Activated T-helper 17 cell treated with anti-CD3 and anti-CD28 coated beads, Interleukin-2, amount 50 U/mL, for 72 hours (primary cell): Measurements from ENCODE around the gene ATP10D. TPM values are rescaled to one million over a fixed set of nuclear protein-coding genes. Genes with fewer than 3 reads are reported as not detected.

Experiments used
- ATAC-seq: fragments of 150-1000 bp; cut with Tn5 transposase; replicated peaks from 2 replicates; pipeline ENCODE4 v1.10.0; 2021; ENCODE audit warnings: mild to moderate bottlenecking, moderate library complexity
- H3K27ac Mint-ChIP-seq: one replicate; pipeline ENCODE4 v1.8.0; 2022; ENCODE audit warnings: mixed read lengths
- H3K27me3 Mint-ChIP-seq: one replicate; pipeline ENCODE4 v1.8.0; 2022; ENCODE audit warnings: mixed read lengths
- H3K36me3 Mint-ChIP-seq: one replicate; pipeline ENCODE4 v1.8.0; 2022; ENCODE audit warnings: low read depth, mild to moderate bottlenecking, mixed read lengths
- H3K4me1 Mint-ChIP-seq: one replicate; pipeline ENCODE4 v1.8.0; 2022; ENCODE audit warnings: mixed read lengths
- H3K4me3 Mint-ChIP-seq: one replicate; pipeline ENCODE4 v1.8.0; 2022; ENCODE audit warnings: mild to moderate bottlenecking, mixed read lengths
- H3K9me3 Mint-ChIP-seq: one replicate; pipeline ENCODE4 v1.8.0; 2022; ENCODE audit warnings: mixed read lengths
- total RNA-seq, 2 donors: library from RNA; stranded (reverse); gene quantifications; one replicate each; pipeline ENCODE4 v1.2.3, GENCODE V29; 2022

The ATP10D gene
- total RNA-seq, 2 donors from 2014 or later = 5.1 to 8.2 TPM

DNA sequence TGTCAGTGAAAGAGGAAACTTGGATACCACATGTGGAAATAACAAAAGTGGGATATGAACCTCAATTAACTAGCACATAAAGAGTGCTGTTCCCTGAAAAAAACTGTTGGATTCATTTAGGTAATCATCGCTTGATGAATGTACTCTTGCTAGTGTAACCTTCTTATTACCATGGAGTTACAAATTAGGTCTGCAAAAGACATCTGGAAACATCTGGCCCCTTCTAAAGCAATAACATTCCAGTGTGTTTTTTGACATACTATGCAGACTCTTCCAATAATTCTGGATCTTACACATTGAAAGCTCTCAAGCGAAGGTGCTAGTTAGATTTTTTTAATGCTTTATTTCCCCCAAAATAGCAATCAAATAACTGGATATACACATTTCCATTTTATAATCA, 134.6 kb downstream of the ATP10D start:
- Mint-ChIP-seq H3K4me3 (no peak overlapping the region), H3K36me3 (no peaks in the 10 kb centered on the region), H3K4me1 (no peaks in the 10 kb centered on the region), H3K27ac (no peak overlapping the region), H3K9me3 (peaks cover 3% of the 10 kb centered on the region), H3K27me3 (no peaks in the 10 kb centered on the region)
- no peak for ATAC-seq

DNA sequence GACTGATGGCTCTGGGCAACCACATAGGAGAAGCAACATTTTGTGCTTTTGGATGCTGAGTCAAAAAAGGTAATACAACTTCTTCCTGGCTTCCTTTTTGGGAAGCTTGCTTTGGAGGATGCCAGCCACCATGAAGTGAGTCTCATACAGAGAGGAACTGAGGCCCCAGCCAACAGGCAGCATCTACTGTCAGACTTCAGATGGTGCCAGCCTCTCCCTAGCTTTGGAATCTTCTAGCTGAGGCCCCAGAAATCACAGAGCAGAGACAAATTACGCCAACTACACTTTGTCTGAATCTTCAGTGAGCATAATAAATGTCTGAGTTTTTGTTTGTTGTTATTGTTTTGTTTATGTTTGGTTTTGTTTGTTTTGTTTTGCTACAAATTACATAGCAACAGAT, 136.1 kb downstream of the ATP10D start:
- Mint-ChIP-seq H3K27ac (no peak overlapping the region), H3K4me3 (no peak overlapping the region), H3K27me3 (no peaks in the 10 kb centered on the region), H3K4me1 (no peaks in the 10 kb centered on the region), H3K36me3 (no peaks in the 10 kb centered on the region), H3K9me3 (peaks cover 3% of the 10 kb centered on the region)
- ATAC-seq = no peak

DNA sequence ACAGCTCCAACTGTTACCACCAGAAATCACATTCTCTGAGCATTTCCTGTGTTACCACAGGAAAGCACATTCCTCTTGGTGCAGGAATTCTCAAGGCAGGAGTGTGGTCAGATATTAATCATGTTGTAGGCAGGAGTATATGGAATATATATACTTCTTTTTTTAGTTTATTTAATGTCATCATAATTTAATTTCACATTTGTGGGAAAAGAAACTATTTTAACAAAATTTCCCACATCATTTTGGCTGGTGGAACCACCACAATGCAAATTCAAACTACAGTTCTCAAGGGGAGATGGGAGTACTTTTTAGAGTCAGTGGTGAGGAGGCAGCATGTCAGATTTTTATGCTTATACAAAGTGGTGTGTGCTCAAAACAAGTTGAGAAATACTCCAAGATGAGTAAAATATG, 139.0 kb downstream of the ATP10D start:
- ATAC-seq = no peak
- Mint-ChIP-seq H3K27me3 (no peaks in the 10 kb centered on the region), H3K4me3 (no peak overlapping the region), H3K9me3 (peaks cover 3% of the 10 kb centered on the region), H3K4me1 (no peaks in the 10 kb centered on the region), H3K27ac (no peak overlapping the region), H3K36me3 (no peaks in the 10 kb centered on the region)

DNA sequence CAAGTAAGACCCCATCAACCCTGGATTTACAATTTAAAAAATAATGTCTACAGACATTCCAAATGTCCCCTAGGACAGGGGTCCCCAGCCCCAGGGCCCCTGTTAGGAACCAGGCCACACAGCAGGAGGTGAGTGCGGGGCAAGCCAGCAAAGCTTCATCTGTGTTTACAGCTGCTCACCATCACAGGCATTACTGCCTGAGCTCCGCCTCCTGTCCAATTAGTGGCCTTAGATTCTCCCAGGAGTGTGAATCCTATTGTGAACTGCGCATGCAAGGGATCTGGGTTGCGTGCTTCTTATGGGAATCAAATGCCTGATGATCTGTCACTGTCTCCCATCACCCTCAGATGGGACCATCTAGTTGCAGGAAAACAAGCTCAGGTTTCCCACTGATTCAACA, 146.1 kb downstream of the ATP10D start:
- no peak overlapping the region for H3K27ac Mint-ChIP-seq
- no peaks in the 10 kb centered on the region for H3K4me1 Mint-ChIP-seq
- no peaks in the 10 kb centered on the region for H3K9me3 Mint-ChIP-seq
- no peaks in the 10 kb centered on the region for H3K27me3 Mint-ChIP-seq
- ATAC-seq = no peak
- no peak overlapping the region for H3K4me3 Mint-ChIP-seq
- no peaks in the 10 kb centered on the region for H3K36me3 Mint-ChIP-seq

DNA sequence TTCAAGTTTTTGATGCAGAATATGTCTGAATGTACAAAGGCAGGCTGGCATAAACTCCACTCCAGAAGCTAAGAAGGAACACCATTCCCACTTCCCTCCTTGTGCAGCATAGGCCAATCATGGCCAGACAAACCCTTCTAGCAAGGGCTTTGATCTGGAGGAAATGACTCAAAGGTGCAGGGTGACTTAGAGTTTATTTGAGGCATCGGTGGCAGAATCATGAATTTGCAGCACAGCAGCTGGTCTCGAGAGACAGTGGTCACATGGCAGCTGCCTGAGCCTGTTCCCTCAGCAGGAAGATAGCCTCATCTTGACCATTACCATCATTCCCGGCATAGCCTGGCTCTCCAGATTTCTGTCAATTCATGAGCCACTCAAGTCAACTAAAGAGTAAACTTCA, 154.5 kb downstream of the ATP10D start:
- H3K4me3 Mint-ChIP-seq = no peak overlapping the region
- no peak overlapping the region for H3K27ac Mint-ChIP-seq
- ATAC-seq = no peak
- H3K4me1 Mint-ChIP-seq = no peaks in the 10 kb centered on the region
- H3K27me3 Mint-ChIP-seq = peaks cover 16% of the 10 kb centered on the region
- H3K36me3 Mint-ChIP-seq = no peaks in the 10 kb centered on the region
- peaks cover 8% of the 10 kb centered on the region for H3K9me3 Mint-ChIP-seq

DNA sequence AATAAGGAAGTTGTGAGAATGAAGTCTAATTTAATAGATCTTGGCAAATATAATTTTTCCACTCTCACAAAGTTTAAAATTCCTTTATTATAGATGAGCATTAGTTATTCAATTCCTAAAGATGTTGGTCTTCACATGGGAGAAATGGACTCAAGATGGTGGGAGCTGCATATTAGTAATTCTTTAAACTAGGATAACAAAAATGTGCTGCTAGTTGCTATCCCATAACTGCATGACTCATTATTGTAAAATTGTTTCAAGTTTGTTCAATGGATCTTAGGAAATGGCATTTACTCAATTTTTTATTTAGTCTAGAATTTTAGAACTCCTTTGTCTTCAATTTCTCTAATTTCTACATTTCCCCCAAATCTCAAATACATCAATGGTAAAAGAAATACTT, 155.8 kb downstream of the ATP10D start:
- H3K27ac Mint-ChIP-seq = no peak overlapping the region
- H3K27me3 Mint-ChIP-seq = peaks cover 16% of the 10 kb centered on the region
- peaks cover 8% of the 10 kb centered on the region for H3K9me3 Mint-ChIP-seq
- H3K4me3 Mint-ChIP-seq = no peak overlapping the region
- no peak for ATAC-seq
- H3K36me3 Mint-ChIP-seq = no peaks in the 10 kb centered on the region
- no peaks in the 10 kb centered on the region for H3K4me1 Mint-ChIP-seq

DNA sequence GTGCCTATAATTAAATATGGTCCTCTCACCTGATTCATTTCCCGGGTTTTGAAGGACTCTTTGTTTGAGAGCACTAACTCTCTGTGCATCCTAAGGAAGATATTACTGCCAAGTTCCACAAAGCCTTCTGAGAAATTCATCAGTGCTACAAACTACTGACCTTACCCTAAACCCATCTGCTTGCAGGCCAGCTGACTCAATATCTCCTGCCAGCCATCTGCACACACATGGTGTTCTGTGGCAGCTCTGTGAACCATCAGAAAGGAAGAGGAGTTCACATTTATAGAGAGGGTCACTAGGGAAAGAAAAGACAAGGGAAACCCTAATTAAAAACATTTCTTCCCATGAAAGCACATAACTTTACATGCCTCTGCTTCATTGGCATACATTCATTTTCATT, 156.7 kb downstream of the ATP10D start:
- H3K4me1 Mint-ChIP-seq = no peaks in the 10 kb centered on the region
- no peak overlapping the region for H3K4me3 Mint-ChIP-seq
- H3K27ac Mint-ChIP-seq = no peak overlapping the region

DNA sequence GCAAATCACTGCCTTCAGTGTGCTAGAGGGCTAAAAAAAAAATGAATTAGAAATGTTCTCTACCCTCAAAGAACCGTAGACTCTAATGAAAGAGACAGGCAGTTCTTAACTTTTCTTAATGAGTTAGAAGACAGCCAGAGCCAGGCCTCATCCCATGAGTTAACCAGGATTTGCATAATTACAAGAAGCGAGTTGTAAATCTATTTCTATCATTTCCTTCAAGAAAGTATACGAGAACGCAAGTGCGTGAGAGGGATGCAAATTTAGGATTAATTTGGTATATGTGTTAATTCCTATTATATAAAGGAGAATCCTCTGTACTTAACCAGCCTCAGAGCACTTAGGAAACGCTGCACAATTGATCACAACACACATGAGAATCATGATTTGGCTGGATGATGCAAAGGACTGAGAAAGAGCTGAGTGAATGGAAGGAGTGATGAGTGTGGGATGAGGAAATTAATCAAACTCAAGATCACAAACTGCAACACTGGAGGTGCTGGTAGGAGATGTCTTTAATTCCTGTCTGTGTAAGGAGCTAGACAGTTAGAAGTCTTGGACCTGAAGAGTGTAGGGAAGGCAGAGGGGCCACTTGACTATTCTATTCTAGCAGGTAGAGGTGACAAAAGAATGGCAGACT, 157.2 kb downstream of the ATP10D start:
- Mint-ChIP-seq H3K27me3 (peaks cover 9% of the 10 kb centered on the region), H3K4me3 (no peak overlapping the region), H3K27ac (no peak overlapping the region), H3K36me3 (no peaks in the 10 kb centered on the region), H3K4me1 (no peaks in the 10 kb centered on the region), H3K9me3 (no peaks in the 10 kb centered on the region)
- ATAC-seq = no peak

More for the DNA sequence above, 156.7 kb downstream of the ATP10D start:
- peaks cover 5% of the 10 kb centered on the region for H3K9me3 Mint-ChIP-seq
- no peak for ATAC-seq
- no peaks in the 10 kb centered on the region for H3K36me3 Mint-ChIP-seq
- peaks cover 13% of the 10 kb centered on the region for H3K27me3 Mint-ChIP-seq

Other genes starting within 250 kb of the ATP10D start
- 10 to 100 TPM; 16.1 to 27.0 TPM for gene COMMD8, start 21.6 kb upstream of the ATP10D start, total RNA-seq